Upper lobe of left lung (tissue), 6 donors: Measurements from ENCODE around the gene SEPTIN5. TPM values are rescaled to one million over a fixed set of nuclear protein-coding genes. Genes with fewer than 3 reads are reported as not detected.
A peak's percentile ranks its signal among the peaks of the same experiment; 100 is the strongest.

Source experiments
- ATAC-seq, 2 donors: fragments of 200-7000 bp; cut with Tn5 transposase; one replicate each; pipeline ENCODE4 v1.9.1; 2022; ENCODE audit warnings: mild to moderate bottlenecking in 2 of 2, moderate library complexity in 2 of 2; ENCODE audit not compliant: low FRiP score in 2 of 2
- DNase-seq, 2 donors: peaks; one replicate each; pipeline ENCODE4 v3.0.0-alpha.2; 2019 to 2020
- H3K27ac ChIP-seq, 4 donors: fragments of 200-600 bp; sonication (generic); one replicate each; pipeline ENCODE4 v1.5.1; 2016 to 2019
- H3K27me3 ChIP-seq, 4 donors: fragments of 200-600 bp; sonication (generic); one replicate each; pipeline ENCODE4 v1.5.1; 2017 to 2019
- H3K36me3 ChIP-seq, 4 donors: fragments of 200-600 bp; sonication (generic); one replicate each; pipeline ENCODE4 v1.5.1; 2016 to 2019
- H3K4me1 ChIP-seq, 4 donors: fragments of 200-600 bp; sonication (generic); one replicate each; pipeline ENCODE4 v1.5.1; 2018 to 2019
- H3K4me3 ChIP-seq, 4 donors: fragments of 200-600 bp; sonication (generic); one replicate each; pipeline ENCODE4 v1.5.1; 2017 to 2019; ENCODE audit warnings: mild to moderate bottlenecking in 2 of 4, moderate library complexity in 1 of 4
- H3K9me3 ChIP-seq, 4 donors: fragments of 200-600 bp; sonication (generic); one replicate each; pipeline ENCODE4 v1.5.1; 2018 to 2019
- CTCF ChIP-seq, 6 experiments: fragments of 450-650 bp in 4 of 6; fragments of 200-600 bp in 2 of 6; sonication (generic) in 2 of 6; IDR thresholded peaks; one replicate each; pipeline ENCODE4 v1.5.1; 2016 to 2019; ENCODE audit warnings: antibody characterized with exemption in 6 of 6
- EP300 ChIP-seq, 4 donors: sonication (generic); formaldehyde crosslinking; IDR thresholded peaks; one replicate each; pipeline ENCODE4 v1.5.1; 2017; ENCODE audit warnings: antibody characterized with exemption in 4 of 4, control low read depth in 2 of 4
- POLR2A ChIP-seq, 4 donors: fragments of 450-650 bp; IDR thresholded peaks; one replicate each; pipeline ENCODE4 v1.5.1; 2016 to 2017; ENCODE audit warnings: antibody characterized with exemption in 4 of 4, mild to moderate bottlenecking in 2 of 4
- POLR2AphosphoS5 ChIP-seq, 2 donors: sonication (generic); formaldehyde crosslinking; IDR thresholded peaks; one replicate each; pipeline ENCODE4 v1.5.1; 2017; ENCODE audit warnings: antibody characterized with exemption in 2 of 2
- WGBS, 2 donors: methylation state at CpG; one replicate each; pipeline ENCODE4 v1.1.5; 2017 to 2018; 5-methylcytosine and 5-hydroxymethylcytosine counted together
- total RNA-seq, 6 donors: library from RNA; depleted of rRNA in 4 of 6; stranded (reverse); fragments of >200 nt in 4 of 6; gene quantifications; one replicate each; pipeline versions ENCODE4 v1.1.0 to v1.2.1, GENCODE V29; 2016 to 2021
- donor health status: DM: no; HTN: no; CAD: no; lungs with moderate emphysema.
- donor health status: DM: no; HTN: yes; CAD: no; lungs with severe emphysema.

SEPTIN5 gene
- total RNA-seq, 6 donors from 2014 or later: 6.0 to 30.0 (median 17.1) TPM

- no peaks in the 10 kb centered on the region for H3K27me3 ChIP-seq
- no peak for ATAC-seq
- no peaks in the 10 kb centered on the region for H3K36me3 ChIP-seq
- H3K4me3 ChIP-seq: no peak overlapping the region
- no peaks in the 10 kb centered on the region for H3K9me3 ChIP-seq
- DNase-seq: peak in 1 of 2 donors; percentile 54
- no peak overlapping the region for H3K27ac ChIP-seq
- TF ChIP-seq EP300 (IDR thresholded peaks at IDR 0.05) (no peak), POLR2A (IDR thresholded peaks at IDR 0.05) (no peak), POLR2AphosphoS5 (IDR thresholded peaks at IDR 0.05) (no peak), CTCF (IDR thresholded peaks at IDR 0.05) (no peak)
- WGBS, 2 donors: 53% methylated on average over 16 of the region's 16 CpGs; no CpG with 5 or more reads in 1 of the 2 donors
- no peaks in the 10 kb centered on the region for H3K4me1 ChIP-seq
Measured at GRCh38 chr22:19739448-19739895, 25.2 kb downstream of the SEPTIN5 start.

GRCh38 chr22:19739911-19740449, 25.7 kb downstream of the SEPTIN5 start:
- H3K36me3 ChIP-seq: no peaks in the 10 kb centered on the region
- no peak for TF ChIP-seq CTCF (IDR thresholded peaks at IDR 0.05)
- no peak for TF ChIP-seq POLR2A (IDR thresholded peaks at IDR 0.05)
- TF ChIP-seq EP300 (IDR thresholded peaks at IDR 0.05): no peak
- no peak for TF ChIP-seq POLR2AphosphoS5 (IDR thresholded peaks at IDR 0.05)
- DNase-seq (peak in 1 of 2 donors; percentile 39), ATAC-seq (no peak)
- 70 to 90% methylated on average over 2 to 7 of the region's 7 CpGs for WGBS, 2 donors
- H3K9me3 ChIP-seq: no peaks in the 10 kb centered on the region
- H3K4me3 ChIP-seq: no peak overlapping the region
- no peaks in the 10 kb centered on the region for H3K4me1 ChIP-seq
- H3K27ac ChIP-seq: no peak overlapping the region
- H3K27me3 ChIP-seq: no peaks in the 10 kb centered on the region

- H3K27me3 ChIP-seq: no peaks in the 10 kb centered on the region
- no peaks in the 10 kb centered on the region for H3K36me3 ChIP-seq
- no peak overlapping the region for H3K4me3 ChIP-seq
- 77 to 88% methylated on average over 4 to 15 of the region's 15 CpGs for WGBS, 2 donors
- no peaks in the 10 kb centered on the region for H3K4me1 ChIP-seq
- DNase-seq: peak in 1 of 2 donors; percentile 73
- H3K27ac ChIP-seq: no peak overlapping the region
- TF ChIP-seq POLR2AphosphoS5 (IDR thresholded peaks at IDR 0.05) (no peak), CTCF (IDR thresholded peaks at IDR 0.05) (no peak), EP300 (IDR thresholded peaks at IDR 0.05) (no peak), POLR2A (IDR thresholded peaks at IDR 0.05) (no peak)
- no peak for ATAC-seq
- H3K9me3 ChIP-seq: no peaks in the 10 kb centered on the region
Measured at GRCh38 chr22:19740586-19740985, 26.3 kb downstream of the SEPTIN5 start.

GRCh38 chr22:19741053-19741452, 26.8 kb downstream of the SEPTIN5 start:
- Histone ChIP-seq H3K4me1 (no peaks in the 10 kb centered on the region), H3K9me3 (no peaks in the 10 kb centered on the region), H3K27me3 (no peaks in the 10 kb centered on the region), H3K36me3 (no peaks in the 10 kb centered on the region), H3K4me3 (no peak overlapping the region), H3K27ac (no peak overlapping the region)
- DNase-seq: no peak
- 88 to 90% methylated on average over 4 to 7 of the region's 7 CpGs for WGBS, 2 donors
- no peak for ATAC-seq
- no peak for TF ChIP-seq EP300 (IDR thresholded peaks at IDR 0.05)
- TF ChIP-seq CTCF (IDR thresholded peaks at IDR 0.05): no peak
- no peak for TF ChIP-seq POLR2A (IDR thresholded peaks at IDR 0.05)
- no peak for TF ChIP-seq POLR2AphosphoS5 (IDR thresholded peaks at IDR 0.05)
